Dermis microvascular lymphatic vessel endothelial cell (primary cell): ENCODE results near the gene RAB3A. TPM values are rescaled to one million over a fixed set of nuclear protein-coding genes. Genes with fewer than 3 reads are reported as not detected.
A peak's percentile ranks its signal among the peaks of the same experiment; 100 is the strongest.
"Not testable (repeated sequence)": the region's sequence is repeated elsewhere in the genome, so short reads cannot be mapped to it uniquely, and the experiment has no call there.

Source experiments
- DNase-seq, 2 donors: peaks; one replicate each; pipeline versions ENCODE4 v3.0.0 to v3.0.0-alpha.2; 2010; ENCODE audit warnings: low read depth in 2 of 2
- total RNA-seq: library from RNA; depleted of rRNA; stranded (reverse); fragments of >200 nt; gene quantifications from 2 replicates; pipeline ENCODE4 v1.2.1, GENCODE V29; 2014

The RAB3A gene
- total RNA-seq, 1 donor from 2014 or later: 0.39 TPM

GRCh38 chr19:18168673-18169381, 35.0 kb downstream of the RAB3A start:
- no peak for DNase-seq

GRCh38 chr19:18167975-18168645, 35.7 kb downstream of the RAB3A start:
- DNase-seq: peak in 1 of 2 donors; percentile 40

- DNase-seq: no peak
These were observed 36.8 kb downstream of the RAB3A start for GRCh38 chr19:18167011-18167410.

- DNase-seq: no peak
These were observed 37.9 kb downstream of the RAB3A start for GRCh38 chr19:18165794-18166544.

GRCh38 chr19:18164072-18164471, 39.8 kb downstream of the RAB3A start:
- DNase-seq: no peak

- DNase-seq: no peak
These were observed 42.2 kb downstream of the RAB3A start for GRCh38 chr19:18161636-18162002.

GRCh38 chr19:18160971-18161635, 42.7 kb downstream of the RAB3A start:
- peak in 1 of 2 donors; percentile 63 for DNase-seq

GRCh38 chr19:18160493-18160970, 43.3 kb downstream of the RAB3A start:
- no peak for DNase-seq

GRCh38 chr19:18159810-18160209, 44.0 kb downstream of the RAB3A start:
- no peak for DNase-seq

- not testable (repeated sequence) for DNase-seq
These were observed 44.7 kb downstream of the RAB3A start for GRCh38 chr19:18159059-18159616.

GRCh38 chr19:18158467-18158866, 45.4 kb downstream of the RAB3A start:
- DNase-seq: no peak

- DNase-seq: no peak
These were observed 46.3 kb downstream of the RAB3A start for GRCh38 chr19:18157465-18158063.

- peak; percentile 35 to 85 for DNase-seq
These were observed 46.9 kb downstream of the RAB3A start for GRCh38 chr19:18156841-18157464.

GRCh38 chr19:18156268-18156667, 47.6 kb downstream of the RAB3A start:
- DNase-seq: no peak

GRCh38 chr19:18155095-18156087, 48.5 kb downstream of the RAB3A start:
- no peak for DNase-seq

GRCh38 chr19:18153556-18154134, 50.2 kb downstream of the RAB3A start:
- DNase-seq: peak in 1 of 2 donors; percentile 32

GRCh38 chr19:18152817-18153555, 50.9 kb downstream of the RAB3A start, which contains the start of gene PIK3R2:
Gene PIK3R2 (plus strand): TSS chr19:18153163. CDS start chr19:18155880, 2,717 bp downstream.
- peak; percentile 98 to 99 for DNase-seq

GRCh38 chr19:18152442-18152816, 51.4 kb downstream of the RAB3A start:
- DNase-seq: peak; percentile 93 to 96
